ENCODE data around the gene PEX3. TPM values are rescaled to one million over a fixed set of nuclear protein-coding genes. Genes with fewer than 3 reads are reported as not detected.

PEX3 gene
- total RNA-seq, 1 donor from 2014 or later = 15.1 TPM

DNA sequence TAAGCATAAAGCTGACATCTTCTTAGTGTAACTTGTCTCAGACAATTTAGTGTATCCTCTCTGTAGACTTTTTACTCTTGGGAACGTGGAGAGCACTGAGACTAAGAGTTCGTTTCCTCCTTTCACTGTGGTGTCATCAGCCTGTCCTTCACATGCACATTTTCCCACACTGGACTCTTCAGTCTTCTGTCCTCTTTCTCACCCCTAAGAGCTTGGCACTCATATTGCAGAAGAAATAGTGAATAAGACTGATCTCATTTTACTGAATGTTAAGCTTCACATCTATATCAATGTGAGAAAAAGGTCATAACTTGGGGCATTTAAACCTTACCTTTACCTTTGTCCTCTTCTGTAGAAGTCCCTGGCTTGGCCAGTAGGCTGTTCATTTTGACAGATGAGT lies 35.4 kb downstream of the PEX3 start:
- Mint-ChIP-seq H3K27me3 (no peaks in the 10 kb centered on the region), H3K4me1 (ENCODE audit: low read depth) (peaks cover 2% of the 10 kb centered on the region), H3K27ac (no peak overlapping the region)

DNA sequence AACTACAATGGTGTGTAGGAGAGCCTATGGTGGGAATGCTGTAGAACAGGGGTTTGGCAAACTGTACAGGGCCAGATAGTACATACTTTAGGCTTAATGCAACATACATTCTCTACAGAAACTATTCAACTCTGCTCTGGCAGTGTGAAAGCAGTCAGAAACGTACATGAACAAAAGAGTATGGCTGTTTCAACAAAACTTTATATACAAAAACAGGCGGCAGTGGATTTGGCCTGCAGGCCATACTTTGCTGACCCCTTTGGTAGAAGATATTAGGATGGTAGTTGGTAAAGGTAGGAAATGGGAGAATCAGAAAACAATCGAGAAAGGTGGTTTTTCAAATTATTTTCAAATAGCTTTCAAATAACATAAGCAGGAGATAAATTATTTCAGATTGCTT lies 36.1 kb downstream of the PEX3 start:
- Mint-ChIP-seq H3K4me3 (ENCODE audit: low read depth) (no peak overlapping the region), H3K4me1 (ENCODE audit: low read depth) (peaks cover 2% of the 10 kb centered on the region), H3K9me3 (ENCODE audit: low read depth) (no peaks in the 10 kb centered on the region), H3K27ac (no peak overlapping the region), H3K36me3 (ENCODE audit: insufficient read depth) (no peaks in the 10 kb centered on the region), H3K27me3 (no peaks in the 10 kb centered on the region)
- TF ChIP-seq, protein P1, sequence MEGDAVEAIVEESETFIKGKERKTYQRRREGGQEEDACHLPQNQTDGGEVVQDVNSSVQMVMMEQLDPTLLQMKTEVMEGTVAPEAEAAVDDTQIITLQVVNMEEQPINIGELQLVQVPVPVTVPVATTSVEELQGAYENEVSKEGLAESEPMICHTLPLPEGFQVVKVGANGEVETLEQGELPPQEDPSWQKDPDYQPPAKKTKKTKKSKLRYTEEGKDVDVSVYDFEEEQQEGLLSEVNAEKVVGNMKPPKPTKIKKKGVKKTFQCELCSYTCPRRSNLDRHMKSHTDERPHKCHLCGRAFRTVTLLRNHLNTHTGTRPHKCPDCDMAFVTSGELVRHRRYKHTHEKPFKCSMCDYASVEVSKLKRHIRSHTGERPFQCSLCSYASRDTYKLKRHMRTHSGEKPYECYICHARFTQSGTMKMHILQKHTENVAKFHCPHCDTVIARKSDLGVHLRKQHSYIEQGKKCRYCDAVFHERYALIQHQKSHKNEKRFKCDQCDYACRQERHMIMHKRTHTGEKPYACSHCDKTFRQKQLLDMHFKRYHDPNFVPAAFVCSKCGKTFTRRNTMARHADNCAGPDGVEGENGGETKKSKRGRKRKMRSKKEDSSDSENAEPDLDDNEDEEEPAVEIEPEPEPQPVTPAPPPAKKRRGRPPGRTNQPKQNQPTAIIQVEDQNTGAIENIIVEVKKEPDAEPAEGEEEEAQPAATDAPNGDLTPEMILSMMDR (IDR thresholded peaks at IDR 0.05; ENCODE audit: unreplicated experiment) = no peak
- no peak for DNase-seq (ENCODE audit: low spot score, unreplicated experiment)

More for the DNA sequence above, 35.4 kb downstream of the PEX3 start:
- Mint-ChIP-seq H3K4me3 (ENCODE audit: low read depth) (no peak overlapping the region), H3K9me3 (ENCODE audit: low read depth) (no peaks in the 10 kb centered on the region), H3K36me3 (ENCODE audit: insufficient read depth) (no peaks in the 10 kb centered on the region)
- TF ChIP-seq, protein P1 (IDR thresholded peaks at IDR 0.05; ENCODE audit: unreplicated experiment) = no peak
- DNase-seq (ENCODE audit: low spot score, unreplicated experiment) = no peak

DNA sequence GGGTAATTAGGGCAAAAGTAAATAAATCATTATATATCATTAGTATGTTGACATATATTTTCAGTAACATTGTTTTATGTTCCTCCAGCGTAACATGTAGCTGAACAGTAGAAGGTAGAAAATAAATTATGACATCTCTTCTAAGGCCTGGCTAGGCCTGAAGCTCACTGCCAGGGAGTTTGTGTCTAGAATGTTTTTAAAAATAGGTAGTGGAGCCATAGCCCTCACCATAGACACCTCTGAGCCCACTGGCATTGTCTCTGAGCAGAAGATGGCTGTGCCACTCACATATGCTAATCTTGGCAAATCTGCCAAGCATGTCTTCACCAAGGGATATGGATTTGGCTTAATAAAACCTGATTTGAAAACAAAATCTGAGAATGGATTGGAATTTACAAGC lies 39.6 kb downstream of the PEX3 start:
- Mint-ChIP-seq H3K27me3 (no peaks in the 10 kb centered on the region), H3K27ac (no peak overlapping the region), H3K9me3 (ENCODE audit: low read depth) (no peaks in the 10 kb centered on the region), H3K4me1 (ENCODE audit: low read depth) (no peaks in the 10 kb centered on the region), H3K4me3 (ENCODE audit: low read depth) (no peak overlapping the region), H3K36me3 (ENCODE audit: insufficient read depth) (peaks cover 9% of the 10 kb centered on the region)
- no peak for DNase-seq (ENCODE audit: low spot score, unreplicated experiment)
- TF ChIP-seq, protein P1 (IDR thresholded peaks at IDR 0.05; ENCODE audit: unreplicated experiment) = no peak

DNA sequence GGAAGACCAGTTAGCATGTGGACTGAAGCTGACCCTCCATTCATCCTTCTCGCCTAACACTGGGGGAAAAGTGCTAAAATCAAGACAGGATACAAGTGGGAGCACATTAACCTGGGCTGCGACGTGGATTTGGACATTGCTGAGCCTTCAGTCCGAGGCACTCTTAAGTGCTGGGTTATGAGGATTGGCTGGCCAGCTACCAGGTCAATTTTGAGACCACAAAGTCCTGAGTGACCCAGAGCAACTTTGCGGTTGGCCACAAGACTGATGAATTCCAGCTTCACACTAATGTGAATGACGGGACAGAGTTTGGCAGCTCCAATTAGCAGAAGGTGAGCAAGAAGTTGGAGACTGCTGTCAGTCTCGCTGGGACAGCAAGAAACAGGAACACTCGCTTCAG lies 40.2 kb downstream of the PEX3 start:
- Mint-ChIP-seq H3K4me3 (ENCODE audit: low read depth) (no peak overlapping the region), H3K4me1 (ENCODE audit: low read depth) (no peaks in the 10 kb centered on the region), H3K9me3 (ENCODE audit: low read depth) (no peaks in the 10 kb centered on the region), H3K36me3 (ENCODE audit: insufficient read depth) (peaks cover 9% of the 10 kb centered on the region), H3K27ac (no peak overlapping the region), H3K27me3 (no peaks in the 10 kb centered on the region)
- no peak for DNase-seq (ENCODE audit: low spot score, unreplicated experiment)
- TF ChIP-seq, protein P1 (IDR thresholded peaks at IDR 0.05; ENCODE audit: unreplicated experiment) = no peak

DNA sequence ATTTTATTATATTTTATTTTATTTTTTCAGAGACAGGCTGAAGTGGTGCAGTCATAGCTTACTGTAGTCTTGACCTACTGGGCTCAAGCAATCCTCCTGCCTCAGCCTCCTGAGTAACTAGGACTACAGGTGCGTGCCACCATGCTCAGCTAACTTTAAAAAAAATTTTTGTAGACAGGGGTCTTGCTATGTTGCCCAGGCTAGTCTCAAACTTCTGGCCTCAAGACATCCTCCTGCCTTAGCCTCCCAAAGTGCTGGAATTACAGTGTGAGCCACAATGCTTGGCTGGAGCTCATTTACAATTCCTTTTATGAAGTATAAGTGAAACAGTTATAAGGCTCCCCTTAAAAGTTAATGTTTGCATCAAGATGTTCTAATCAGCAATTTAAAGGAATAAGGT lies 46.4 kb downstream of the PEX3 start:
- Mint-ChIP-seq H3K36me3 (ENCODE audit: insufficient read depth) (peaks cover 44% of the 10 kb centered on the region), H3K27ac (no peak overlapping the region), H3K9me3 (ENCODE audit: low read depth) (no peaks in the 10 kb centered on the region), H3K4me3 (ENCODE audit: low read depth) (no peak overlapping the region), H3K4me1 (ENCODE audit: low read depth) (no peaks in the 10 kb centered on the region), H3K27me3 (no peaks in the 10 kb centered on the region)
- DNase-seq (ENCODE audit: low spot score, unreplicated experiment) = no peak
- TF ChIP-seq, protein P1 (IDR thresholded peaks at IDR 0.05; ENCODE audit: unreplicated experiment) = no peak
